Measurements from ENCODE around the gene OTX2. TPM values are rescaled to one million over a fixed set of nuclear protein-coding genes. Genes with fewer than 3 reads are reported as not detected.

The OTX2 gene
- total and polyA plus RNA-seq, 2 of the 4 experiments (the other 2 are of a cell fraction): not detected

DNA sequence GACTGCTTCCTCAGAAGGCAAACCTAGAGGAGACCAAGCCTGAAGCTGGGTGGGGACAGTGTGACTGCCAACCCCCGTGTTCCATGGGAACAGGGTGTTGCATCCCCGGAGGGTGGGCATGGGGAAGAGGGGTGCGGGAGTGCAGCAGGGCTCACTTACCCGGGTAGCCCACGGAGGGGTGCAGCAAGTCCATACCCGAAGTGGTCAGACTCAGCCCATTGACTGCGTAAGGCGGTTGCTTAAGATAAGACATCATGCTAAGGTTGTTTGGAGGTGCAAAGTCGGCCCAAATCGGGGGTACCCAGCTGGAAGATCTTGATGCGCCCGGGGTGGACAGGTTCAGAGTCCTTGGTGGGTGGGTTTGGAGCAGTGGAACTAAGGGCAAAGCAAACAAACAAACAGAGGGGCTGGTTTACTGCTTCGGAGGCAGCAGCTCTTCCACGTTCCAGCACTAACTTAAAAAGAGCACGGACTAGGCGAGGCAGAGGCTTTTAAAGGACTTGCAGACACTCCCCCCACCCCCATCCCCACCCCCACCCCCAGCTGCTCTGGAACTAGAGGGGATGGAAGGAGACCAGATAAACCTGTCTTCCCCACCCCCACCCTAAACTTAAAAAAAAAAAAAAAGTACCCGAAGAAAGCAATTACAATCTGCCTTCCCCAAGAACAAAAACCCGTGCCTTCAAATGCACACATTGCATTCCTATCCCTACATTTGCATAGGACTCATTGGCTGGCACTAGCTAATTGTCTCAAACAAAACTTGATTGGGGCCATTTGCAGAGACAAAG, 4.9 kb downstream of the OTX2 start:
- Histone ChIP-seq H3K4me1 (ENCODE audit: control insufficient read depth, insufficient read depth, low read length) (no peaks in the 10 kb centered on the region), H3K27me3 (ENCODE audit: control insufficient read depth, insufficient read depth, low read length) (peaks cover 83% of the 10 kb centered on the region), H3K23ac (ENCODE audit: low read depth, low read length) (no peak overlapping the region), H4K8ac (ENCODE audit: low read depth in 2 of 2, low read length in 2 of 2) (no peak overlapping the region), H2AK5ac (ENCODE audit: low read depth, low read length) (no peak overlapping the region), H3K36me3 (ENCODE audit: control insufficient read depth, insufficient read depth, low read length) (no peaks in the 10 kb centered on the region), H4K20me1 (ENCODE audit: insufficient read depth, low read length) (no peaks in the 10 kb centered on the region), H3K27ac (ENCODE audit: insufficient read depth, low read length) (no peak overlapping the region), H2BK120ac (ENCODE audit: low read depth, low read length) (no peak overlapping the region), H3K4ac (ENCODE audit: low read depth, low read length) (no peak overlapping the region), H3K4me3 (ENCODE audit: insufficient read depth, low read depth, low read length) (no peak overlapping the region), H2BK15ac (ENCODE audit: low read depth, low read length) (no peak overlapping the region), H2BK5ac (ENCODE audit: low read depth, low read length, poor library complexity, severe bottlenecking) (no peak overlapping the region), H3K79me1 (ENCODE audit: low read depth in 1 of 2, low read length in 2 of 2) (no peaks in the 10 kb centered on the region), H4K91ac (ENCODE audit: insufficient read depth, low read depth, low read length) (no peak overlapping the region), H3K9me3 (ENCODE audit: control insufficient read depth, insufficient read depth, low read length) (peaks cover 14% of the 10 kb centered on the region; the same call in 1 of the 2 replicates), H3K9me1 (ENCODE audit: insufficient read depth, low read length) (no peaks in the 10 kb centered on the region), H3K18ac (ENCODE audit: low read depth, low read length) (no peak overlapping the region), H3K4me2 (ENCODE audit: low read depth, low read length) (no peak overlapping the region), H3K14ac (replicated peaks; ENCODE audit: low read depth, low read length) (no peak overlapping the region), H2AK9ac (replicated peaks; ENCODE audit: low read depth, low read length, poor library complexity) (no peak overlapping the region), H3K56ac (ENCODE audit: extremely low read depth, insufficient read depth, low read length) (no peak overlapping the region), H2AFZ (replicated peaks; ENCODE audit: low read length, poor library complexity) (no peak overlapping the region), H4K5ac (ENCODE audit: low read depth, low read length) (no peak overlapping the region), H2BK20ac (ENCODE audit: low read depth, low read length) (no peak overlapping the region), H3K9ac (ENCODE audit: low read depth, low read length) (no peak overlapping the region)
- dilution Hi-C loops (cut with HindIII; ENCODE audit: low sequenced_read_pairs, unreplicated experiment): no loop called here
- WGBS, 2 experiments (ENCODE audit: extremely low coverage in 2 of 2, insufficient read length in 1 of 2): 0% methylated on average over 4 of the region's 18 CpGs; no CpG with 5 or more reads in 1 of the 2 experiments
- ChIA-PET POLR2A (ENCODE audit: unreplicated experiment) (no interaction called here), CTCF (no interaction called here)
- in situ Hi-C loops (cut with MboI; ENCODE audit: low sequenced_read_pairs): no loop called here
- ATAC-seq (ENCODE audit: low read depth) (no peak), DNase-seq (no peak)
- BruUV-seq (replicated peaks): no TSS peak
- TF ChIP-seq NFE2L2 (IDR thresholded peaks at IDR 0.05; ENCODE audit: low read depth, low read length) (no peak), SMC3 (IDR thresholded peaks at IDR 0.05; ENCODE audit: low read depth, low read length) (no peak), CEBPB (IDR thresholded peaks at IDR 0.05; ENCODE audit: low read depth, low read length) (no peak), MAZ (IDR thresholded peaks at IDR 0.05; ENCODE audit: borderline replicate concordance, low read depth, low read length) (no peak), MXI1 (IDR thresholded peaks at IDR 0.05; ENCODE audit: borderline replicate concordance, low read depth, low read length) (no peak), RAD21 (IDR thresholded peaks at IDR 0.05; ENCODE audit: low read length) (no peak), POLR2A (IDR thresholded peaks at IDR 0.05; ENCODE audit: low read depth, low read length) (no peak)
- TF ChIP-seq, protein P1, sequence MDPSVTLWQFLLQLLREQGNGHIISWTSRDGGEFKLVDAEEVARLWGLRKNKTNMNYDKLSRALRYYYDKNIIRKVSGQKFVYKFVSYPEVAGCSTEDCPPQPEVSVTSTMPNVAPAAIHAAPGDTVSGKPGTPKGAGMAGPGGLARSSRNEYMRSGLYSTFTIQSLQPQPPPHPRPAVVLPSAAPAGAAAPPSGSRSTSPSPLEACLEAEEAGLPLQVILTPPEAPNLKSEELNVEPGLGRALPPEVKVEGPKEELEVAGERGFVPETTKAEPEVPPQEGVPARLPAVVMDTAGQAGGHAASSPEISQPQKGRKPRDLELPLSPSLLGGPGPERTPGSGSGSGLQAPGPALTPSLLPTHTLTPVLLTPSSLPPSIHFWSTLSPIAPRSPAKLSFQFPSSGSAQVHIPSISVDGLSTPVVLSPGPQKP (IDR thresholded peaks at IDR 0.05; ENCODE audit: borderline replicate concordance, low read depth, low read length): no peak
- TF ChIP-seq, protein P2, sequence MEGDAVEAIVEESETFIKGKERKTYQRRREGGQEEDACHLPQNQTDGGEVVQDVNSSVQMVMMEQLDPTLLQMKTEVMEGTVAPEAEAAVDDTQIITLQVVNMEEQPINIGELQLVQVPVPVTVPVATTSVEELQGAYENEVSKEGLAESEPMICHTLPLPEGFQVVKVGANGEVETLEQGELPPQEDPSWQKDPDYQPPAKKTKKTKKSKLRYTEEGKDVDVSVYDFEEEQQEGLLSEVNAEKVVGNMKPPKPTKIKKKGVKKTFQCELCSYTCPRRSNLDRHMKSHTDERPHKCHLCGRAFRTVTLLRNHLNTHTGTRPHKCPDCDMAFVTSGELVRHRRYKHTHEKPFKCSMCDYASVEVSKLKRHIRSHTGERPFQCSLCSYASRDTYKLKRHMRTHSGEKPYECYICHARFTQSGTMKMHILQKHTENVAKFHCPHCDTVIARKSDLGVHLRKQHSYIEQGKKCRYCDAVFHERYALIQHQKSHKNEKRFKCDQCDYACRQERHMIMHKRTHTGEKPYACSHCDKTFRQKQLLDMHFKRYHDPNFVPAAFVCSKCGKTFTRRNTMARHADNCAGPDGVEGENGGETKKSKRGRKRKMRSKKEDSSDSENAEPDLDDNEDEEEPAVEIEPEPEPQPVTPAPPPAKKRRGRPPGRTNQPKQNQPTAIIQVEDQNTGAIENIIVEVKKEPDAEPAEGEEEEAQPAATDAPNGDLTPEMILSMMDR (conservative IDR thresholded peaks at IDR 0.05; ENCODE audit: low read depth, low read length): no peak
- intact Hi-C loops (cut with micrococcal nuclease): no loop called here

Measured in IMR-90 (cell line).